Measurements from ENCODE around the gene PROCA1.
"Not testable (repeated sequence)": the region's sequence is repeated elsewhere in the genome, so short reads cannot be mapped to it uniquely, and the experiment has no call there.

PROCA1 gene

GRCh38 chr17:28743243-28744103, 31.8 kb upstream of the PROCA1 start, which contains the start of gene TRAF4:
Gene TRAF4, plus strand, starts transcription at chr17:28744011. Its CDS starts 102 bp downstream, at chr17:28744113.
- DNase-seq = peak; percentile 82

DNA sequence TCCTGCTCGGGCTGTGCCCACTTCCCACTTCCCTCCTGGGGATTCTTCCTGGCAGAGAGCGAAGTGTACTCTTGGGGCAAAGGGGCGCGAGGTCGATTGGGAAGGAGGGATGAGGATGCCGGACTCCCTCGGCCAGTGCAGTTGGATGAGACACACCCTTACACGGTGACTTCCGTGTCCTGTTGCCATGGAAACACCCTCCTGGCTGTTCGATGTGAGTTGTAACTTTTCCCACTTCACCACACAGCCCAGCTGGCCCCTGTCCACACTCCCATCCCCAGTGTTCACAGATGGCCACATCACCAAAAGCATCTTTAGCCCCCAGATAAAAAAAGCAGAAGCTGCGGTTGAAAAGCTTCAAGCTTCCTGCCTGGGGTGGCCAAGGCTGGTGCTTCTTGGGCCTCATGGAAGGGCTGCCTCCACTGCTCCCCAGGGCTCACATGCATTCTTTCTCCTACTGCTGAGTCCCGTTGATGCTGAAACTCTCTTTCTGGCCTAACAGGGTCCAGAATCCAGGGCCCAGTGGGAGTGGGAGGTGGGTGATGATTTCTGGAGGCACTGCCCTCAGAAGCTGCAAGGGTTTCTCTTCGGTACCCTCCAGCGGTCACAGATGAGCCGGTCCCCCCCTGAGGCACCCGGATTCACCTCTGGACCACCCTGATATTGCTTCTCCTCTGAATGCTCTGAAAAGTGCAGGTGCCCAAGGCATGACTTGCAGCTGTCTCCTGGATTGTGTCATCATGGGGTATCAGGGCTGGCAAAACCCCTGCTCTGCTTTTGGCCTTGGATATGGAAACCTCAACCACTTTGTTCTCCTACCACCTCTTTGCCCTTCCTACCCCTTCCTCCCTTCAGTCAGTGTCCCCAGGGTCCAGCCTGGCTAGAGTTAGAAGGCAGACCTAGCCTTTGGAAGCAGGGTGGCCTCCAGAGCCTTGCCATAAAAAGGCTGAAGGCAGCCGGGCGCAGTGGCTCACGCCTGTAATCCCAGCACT, 30.0 kb upstream of the PROCA1 start:
- DNase-seq = no peak

- DNase-seq = no peak
These were observed 29.0 kb upstream of the PROCA1 start for GRCh38 chr17:28740406-28741357.

DNA sequence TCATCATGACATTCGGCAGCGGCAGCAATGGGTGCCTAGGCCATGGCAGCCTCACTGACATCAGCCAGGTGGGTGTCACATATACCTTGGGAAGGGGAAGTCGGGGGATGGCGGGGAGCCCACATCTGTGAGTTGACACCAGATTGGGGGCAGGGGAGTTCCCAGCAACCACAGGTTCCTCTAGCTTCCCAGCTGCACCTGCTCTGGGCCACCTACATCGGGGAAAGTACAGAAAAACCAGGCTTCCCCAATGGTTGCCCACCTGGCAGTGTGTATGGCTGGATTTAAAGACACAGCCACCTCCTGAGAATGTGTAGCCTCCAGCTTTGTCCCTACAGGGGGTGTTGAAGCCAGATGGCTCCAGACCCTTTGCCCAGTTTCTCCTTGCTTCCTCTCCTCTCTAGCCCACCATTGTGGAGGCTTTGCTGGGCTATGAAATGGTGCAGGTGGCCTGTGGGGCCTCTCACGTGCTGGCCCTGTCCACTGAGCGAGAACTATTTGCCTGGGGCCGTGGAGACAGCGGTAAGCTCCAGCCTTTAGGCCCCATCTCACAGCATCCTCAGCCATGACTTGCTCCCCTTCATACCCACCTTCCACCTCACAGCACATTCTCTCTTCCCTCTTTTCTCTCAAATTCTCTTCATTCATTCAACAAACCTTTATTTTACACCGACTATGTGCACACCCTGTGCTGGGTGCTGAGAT, 27.1 kb upstream of the PROCA1 start:
- DNase-seq = peak; percentile 59

DNA sequence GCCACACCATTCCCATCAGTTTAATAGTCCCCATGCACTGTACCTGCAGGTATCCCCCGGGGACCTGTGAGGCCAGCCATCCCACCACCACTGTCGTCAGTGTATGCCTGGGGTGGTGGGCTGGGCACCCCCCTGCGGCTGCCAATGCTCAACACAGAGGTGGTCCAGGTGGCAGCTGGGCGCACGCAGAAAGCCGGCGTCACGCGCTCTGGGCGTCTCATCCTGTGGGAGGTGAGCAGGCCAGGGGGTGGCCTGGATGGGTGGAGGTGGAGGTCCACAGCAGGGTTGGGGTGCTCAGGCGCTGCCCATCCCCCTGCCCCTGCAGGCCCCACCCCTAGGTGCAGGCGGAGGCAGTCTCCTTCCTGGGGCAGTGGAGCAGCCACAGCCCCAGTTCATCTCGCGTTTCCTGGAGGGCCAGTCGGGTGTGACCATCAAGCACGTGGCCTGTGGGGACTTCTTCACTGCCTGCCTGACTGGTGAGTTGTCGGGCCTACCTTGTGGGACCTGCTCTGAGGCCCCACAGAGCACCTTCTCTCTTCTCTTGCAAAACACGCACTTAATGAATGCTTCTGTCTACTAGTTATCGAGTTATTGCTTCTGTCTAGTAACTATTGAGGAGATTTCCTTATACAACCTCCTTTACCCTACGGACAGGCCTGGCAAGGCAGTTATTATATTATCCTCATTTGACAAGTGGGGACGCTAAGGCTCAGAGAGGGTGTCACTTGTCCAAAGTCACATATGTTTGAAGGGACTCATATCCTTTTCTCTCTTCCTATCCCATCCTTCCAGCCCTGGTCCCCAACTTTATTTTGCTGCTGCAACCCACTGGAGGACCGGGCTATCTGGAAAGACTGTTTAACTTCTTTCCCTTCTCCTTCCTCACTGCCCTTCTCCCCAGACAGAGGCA, 26.3 kb upstream of the PROCA1 start:
- no peak for DNase-seq

GRCh38 chr17:28737316-28737715, 25.6 kb upstream of the PROCA1 start:
- DNase-seq = no peak

- DNase-seq = not testable (repeated sequence)
These were observed 24.5 kb upstream of the PROCA1 start for GRCh38 chr17:28735913-28736769.

GRCh38 chr17:28735242-28735722, 23.6 kb upstream of the PROCA1 start:
- no peak for DNase-seq

- DNase-seq = no peak
These were observed 23.1 kb upstream of the PROCA1 start for GRCh38 chr17:28734712-28735241.

DNA sequence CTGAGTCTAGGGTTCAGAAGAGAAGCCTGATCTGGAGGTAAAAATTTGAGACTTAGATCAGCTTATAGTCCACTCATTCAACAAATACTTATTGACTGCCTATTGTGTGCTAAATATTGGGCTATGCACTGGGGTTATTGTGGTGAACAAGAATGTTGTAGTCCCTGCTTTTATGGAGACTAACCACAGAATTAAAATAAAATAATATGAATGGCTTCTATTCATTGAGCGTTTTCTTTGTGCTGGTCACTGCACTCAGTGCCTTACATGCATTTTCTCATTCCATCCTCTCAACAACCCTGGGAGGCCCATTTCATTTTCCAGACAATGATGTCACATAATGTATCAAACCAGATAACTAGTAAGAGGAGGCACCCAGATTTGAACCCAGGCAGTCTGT, 21.7 kb upstream of the PROCA1 start:
- DNase-seq = no peak

DNA sequence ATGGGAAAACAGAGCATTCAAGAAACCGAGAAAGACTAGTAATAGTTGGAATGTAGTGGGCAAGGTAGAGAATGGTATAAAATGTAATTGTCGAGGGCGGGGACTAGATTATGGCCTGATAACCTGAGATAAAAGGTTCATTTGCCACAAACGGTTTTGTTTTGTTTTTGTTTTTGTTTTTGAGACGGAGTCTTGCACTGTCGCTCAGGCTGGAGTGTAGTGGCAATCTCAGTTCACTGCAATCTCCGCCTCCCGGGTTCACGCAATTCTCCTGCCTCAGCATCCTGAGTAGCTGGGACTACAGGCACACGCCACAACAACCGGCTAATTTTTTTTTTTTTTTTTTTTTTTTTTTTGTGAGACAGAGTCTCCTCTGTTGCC, 18.3 kb upstream of the PROCA1 start:
- no peak for DNase-seq

GRCh38 chr17:28728364-28729200, 16.9 kb upstream of the PROCA1 start, which contains the start of gene NEK8:
Gene NEK8, plus strand, starts transcription at chr17:28728788. Its CDS starts 26 bp downstream, at chr17:28728814.
- peak; percentile 97 for DNase-seq

DNA sequence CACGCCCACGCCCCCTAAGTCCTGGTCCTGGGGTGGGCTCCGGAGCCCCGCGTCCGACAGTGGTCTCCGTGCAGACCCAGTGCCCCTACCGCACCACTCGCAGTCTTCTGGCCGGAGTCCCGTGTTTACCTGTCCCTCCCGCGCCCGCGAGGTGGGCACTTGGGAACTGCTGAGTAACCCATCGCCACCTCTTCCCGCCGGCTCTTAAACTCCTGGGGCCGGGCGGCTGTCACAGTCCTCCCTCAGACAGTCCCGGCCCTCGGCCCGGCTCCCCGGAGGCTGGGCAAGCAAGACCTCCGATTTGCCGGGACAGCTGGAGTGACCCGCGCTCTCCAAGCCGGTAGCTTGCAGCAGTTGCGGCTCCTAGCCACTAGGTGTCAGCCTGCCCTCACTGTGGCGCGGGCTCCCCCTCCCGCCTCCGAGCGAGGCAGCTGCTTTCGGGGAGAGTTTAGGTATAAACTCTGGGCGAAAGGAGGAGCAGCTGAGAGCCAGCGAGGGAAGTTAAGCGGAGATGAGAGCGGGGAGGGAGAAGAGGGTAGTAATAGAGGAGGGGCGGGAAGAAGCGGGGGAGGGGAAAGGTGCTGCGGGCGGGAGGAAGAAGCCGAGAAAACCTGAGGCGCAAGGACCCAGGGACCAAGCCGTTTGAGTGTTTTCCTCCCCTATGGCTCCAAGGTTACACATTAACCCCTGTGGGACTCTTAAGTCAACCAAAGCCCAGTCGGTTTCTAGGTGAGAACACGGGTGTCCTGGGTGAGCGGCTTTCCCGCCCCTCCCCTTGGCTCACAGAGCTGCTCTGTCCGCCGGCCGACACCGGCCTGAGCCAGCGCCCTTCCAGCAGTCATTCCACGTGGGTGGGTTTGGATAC, 15.2 kb upstream of the PROCA1 start:
- peak; percentile 90 for DNase-seq

- DNase-seq = peak; percentile 71
These were observed 14.5 kb upstream of the PROCA1 start, which contains the start of gene TLCD1 for GRCh38 chr17:28726226-28726626. Gene TLCD1, minus strand, starts transcription at chr17:28726233. Its CDS starts 136 bp downstream, at chr17:28726097.

- no peak for DNase-seq
These were observed 14.1 kb upstream of the PROCA1 start for GRCh38 chr17:28725660-28726225.

- DNase-seq = peak; percentile 44
These were observed 13.5 kb upstream of the PROCA1 start for GRCh38 chr17:28725166-28725659.
